H9 (cell line): ENCODE results near the gene LIPC. TPM values are rescaled to one million over a fixed set of nuclear protein-coding genes. Genes with fewer than 3 reads are reported as not detected.

Source experiments
- DNase-seq: peaks from one replicate; pipeline ENCODE4 v3.0.0-alpha.2; 2017
- H2AFZ ChIP-seq: one replicate; pipeline ENCODE4 v1.6.1; 2013; ENCODE audit warnings: mild to moderate bottlenecking, low read length, control low read depth, moderate library complexity
- H2AK5ac ChIP-seq: 2 replicates; pipeline ENCODE4 v1.6.1; 2013; ENCODE audit warnings: low read length, control low read depth, mixed read lengths; ENCODE audit not compliant: insufficient read length
- H2BK120ac ChIP-seq: one replicate; pipeline ENCODE4 v1.6.1; 2013; ENCODE audit warnings: low read depth, mild to moderate bottlenecking, low read length, control low read depth, inconsistent platforms; ENCODE audit not compliant: poor library complexity, severe bottlenecking
- H2BK12ac ChIP-seq: 2 replicates; pipeline ENCODE4 v1.6.1; 2013; ENCODE audit warnings: low read length, control low read depth, mixed read lengths, low read depth; ENCODE audit not compliant: insufficient read length
- H2BK15ac ChIP-seq: 2 replicates; pipeline ENCODE4 v1.6.1; 2013; ENCODE audit warnings: low read depth, low read length, control low read depth
- H2BK20ac ChIP-seq: one replicate; pipeline ENCODE4 v1.6.1; 2013; ENCODE audit warnings: low read depth, mild to moderate bottlenecking, low read length, control low read depth, inconsistent platforms; ENCODE audit not compliant: poor library complexity, severe bottlenecking
- H2BK5ac ChIP-seq: 2 replicates; pipeline ENCODE4 v1.6.1; 2013; ENCODE audit warnings: low read length, control low read depth, mixed read lengths; ENCODE audit not compliant: insufficient read length
- H3K14ac ChIP-seq: 2 replicates; pipeline ENCODE4 v1.6.1; 2013; ENCODE audit warnings: low read length, control low read depth; ENCODE audit not compliant: insufficient read depth
- H3K18ac ChIP-seq: 2 replicates; pipeline ENCODE4 v1.6.1; 2013; ENCODE audit warnings: low read depth, mild to moderate bottlenecking, mixed read lengths, low read length, control low read depth; ENCODE audit not compliant: insufficient read length
- H3K23ac ChIP-seq: 2 replicates; pipeline ENCODE4 v1.6.1; 2013; ENCODE audit warnings: low read length, control low read depth, mixed read lengths, low read depth; ENCODE audit not compliant: insufficient read length
- H3K23me2 ChIP-seq: 2 replicates; pipeline ENCODE4 v1.6.1; 2013; ENCODE audit warnings: low read depth, mild to moderate bottlenecking, mixed read lengths, low read length, control low read depth; ENCODE audit not compliant: insufficient read length, poor library complexity, severe bottlenecking
- H3K27ac ChIP-seq: 2 replicates; pipeline ENCODE4 v1.5.1; 2013; ENCODE audit warnings: low read length, control low read depth, mixed read lengths, low read depth; ENCODE audit not compliant: insufficient read length
- H3K27me3 ChIP-seq: 2 replicates; pipeline ENCODE4 v1.6.1; 2013; ENCODE audit warnings: low read length, control low read depth, inconsistent platforms; ENCODE audit not compliant: insufficient read depth
- H3K4ac ChIP-seq: 2 replicates; pipeline ENCODE4 v1.6.1; 2013; ENCODE audit warnings: low read depth, mild to moderate bottlenecking, control low read depth, inconsistent platforms, low read length, moderate library complexity
- H3K4me1 ChIP-seq: 2 replicates; pipeline ENCODE4 v1.6.1; 2013; ENCODE audit warnings: low read length, control low read depth, inconsistent platforms; ENCODE audit not compliant: insufficient read depth
- H3K4me2 ChIP-seq: 2 replicates; pipeline ENCODE4 v1.6.1; 2013; ENCODE audit warnings: low read length, control low read depth, mixed read lengths; ENCODE audit not compliant: insufficient read length, insufficient read depth
- H3K56ac ChIP-seq: 2 replicates; pipeline ENCODE4 v1.6.1; 2013; ENCODE audit warnings: low read depth, mild to moderate bottlenecking, mixed read lengths, low read length, control low read depth; ENCODE audit not compliant: insufficient read length
- H3K79me1 ChIP-seq: 2 replicates; pipeline ENCODE4 v1.6.1; 2013; ENCODE audit warnings: low read depth, mild to moderate bottlenecking, moderate library complexity, low read length, control low read depth, inconsistent platforms; ENCODE audit not compliant: insufficient read depth, poor library complexity, severe bottlenecking
- H3K79me2 ChIP-seq: 2 replicates; pipeline ENCODE4 v1.6.1; 2013; ENCODE audit warnings: low read length, control low read depth, inconsistent platforms; ENCODE audit not compliant: insufficient read depth
- H3K9ac ChIP-seq: 2 replicates; pipeline ENCODE4 v1.6.1; 2013; ENCODE audit warnings: low read length, control low read depth, mixed read lengths; ENCODE audit not compliant: insufficient read length; ENCODE audit errors: extremely low read depth
- H3K9me3 ChIP-seq: one replicate; pipeline ENCODE4 v1.6.1; 2013; ENCODE audit warnings: low read depth, low read length, inconsistent platforms; ENCODE audit not compliant: control insufficient read depth
- H3T11ph ChIP-seq: one replicate; pipeline ENCODE4 v1.6.1; 2013; ENCODE audit warnings: mild to moderate bottlenecking, low read length, control low read depth, inconsistent platforms
- H4K20me1 ChIP-seq: one replicate; pipeline ENCODE4 v1.6.1; 2013; ENCODE audit not compliant: control insufficient read depth, insufficient read length, insufficient read depth
- H4K5ac ChIP-seq: 2 replicates; pipeline ENCODE4 v1.6.1; 2013; ENCODE audit warnings: low read depth, mild to moderate bottlenecking, mixed read lengths, low read length, control low read depth; ENCODE audit not compliant: insufficient read length
- H4K8ac ChIP-seq: replicated peaks from 2 replicates; pipeline ENCODE4 v1.6.1; 2013; ENCODE audit warnings: low read length, control low read depth, mixed read lengths, low read depth; ENCODE audit not compliant: insufficient read length
- H4K91ac ChIP-seq: 2 replicates; pipeline ENCODE4 v1.6.1; 2013; ENCODE audit warnings: low read depth, mild to moderate bottlenecking, moderate library complexity, mixed read lengths, low read length, control low read depth; ENCODE audit not compliant: insufficient read length
- H3K27ac Mint-ChIP-seq, 3 experiments: 2 replicates in 2 of 3; 3 replicates in 1 of 3; pipeline ENCODE4 v1.8.0; 2020 to 2021; ENCODE audit warnings: mixed read lengths in 3 of 3, mild to moderate bottlenecking in 1 of 3, moderate library complexity in 1 of 3
- H3K27me3 Mint-ChIP-seq: 2 replicates; pipeline ENCODE4 v1.8.0; 2021; ENCODE audit warnings: low read depth, mild to moderate bottlenecking, moderate library complexity, mixed read lengths
- H3K36me3 Mint-ChIP-seq, 3 experiments: 2 replicates in 2 of 3; 3 replicates in 1 of 3; pipeline ENCODE4 v1.8.0; 2020 to 2021; ENCODE audit warnings: low read depth in 3 of 3, mixed read lengths in 3 of 3; ENCODE audit not compliant: insufficient read depth in 1 of 3
- H3K4me1 Mint-ChIP-seq, 2 experiments: 2 replicates each; pipeline ENCODE4 v1.8.0; 2020; ENCODE audit warnings: mixed read lengths in 2 of 2
- H3K4me3 Mint-ChIP-seq, 2 experiments: 2 replicates in 1 of 2; 3 replicates in 1 of 2; pipeline ENCODE4 v1.8.0; 2020 to 2021; ENCODE audit warnings: mild to moderate bottlenecking in 2 of 2, mixed read lengths in 2 of 2, moderate library complexity in 1 of 2
- H3K9me3 Mint-ChIP-seq, 2 experiments: 2 replicates in 1 of 2; 3 replicates in 1 of 2; pipeline ENCODE4 v1.8.0; 2020; ENCODE audit warnings: mild to moderate bottlenecking in 2 of 2, mixed read lengths in 2 of 2, moderate library complexity in 1 of 2
- CTCF ChIP-seq: fragments of 200-600 bp; sonication (generic); conservative IDR thresholded peaks from 3 replicates; pipeline ENCODE4 v1.8.0; 2021; ENCODE audit warnings: antibody characterized with exemption, mild to moderate bottlenecking
- WGBS: extraction: QIAGEN DNeasy Blood & Tissue Kit; methylation state at CpG from one replicate; pipeline ENCODE4 v1.1.7; 2013; ENCODE audit warnings: missing lambda C conversion rate, low lambda C conversion rate, mixed read lengths; ENCODE audit not compliant: insufficient read length; ENCODE audit errors: extremely low coverage; 5-methylcytosine and 5-hydroxymethylcytosine counted together
- total RNA-seq: library from RNA; stranded (reverse); gene quantifications from 2 replicates; pipeline ENCODE4 v1.2.1, GENCODE V29; 2021

The LIPC gene
- total RNA-seq, 1 experiment from 2014 or later: not detected

GRCh38 chr15:58462973-58463663 is 31.3 kb downstream of the LIPC start:
- H4K91ac ChIP-seq: no peak overlapping the region
- H4K5ac ChIP-seq: no peak overlapping the region
- Mint-ChIP-seq H3K4me1 (peaks cover 6 to 17% of the 10 kb centered on the region in 2 experiments; a peak in 3 of 4 replicates), H3K4me3 (no peak overlapping the region), H3K27me3 (peaks cover 2% of the 10 kb centered on the region; the same call in 1 of the 2 replicates), H3K36me3 (no peaks in the 10 kb centered on the region), H3K9me3 (no peaks in the 10 kb centered on the region), H3K27ac (no peak overlapping the region)
- no peak overlapping the region for H2BK120ac ChIP-seq
- no peaks in the 10 kb centered on the region for H3K4me1 ChIP-seq
- H3K23ac ChIP-seq: no peak overlapping the region
- no peak overlapping the region; the same call in 1 of the 2 replicates for H3K14ac ChIP-seq
- H2BK20ac ChIP-seq: no peak overlapping the region
- no peak overlapping the region for H2BK15ac ChIP-seq
- no peaks in the 10 kb centered on the region for H3K79me2 ChIP-seq
- no peak overlapping the region for H2BK12ac ChIP-seq
- H3K27me3 ChIP-seq: no peaks in the 10 kb centered on the region
- H3K4me2 ChIP-seq: no peak overlapping the region
- no peak overlapping the region for H3K9ac ChIP-seq
- H2BK5ac ChIP-seq: no peak overlapping the region
- no peak overlapping the region for H2AK5ac ChIP-seq
- no peak overlapping the region for H4K8ac ChIP-seq
- no peak overlapping the region for H2AFZ ChIP-seq
- no peak overlapping the region for H3T11ph ChIP-seq
- no peak for DNase-seq
- H3K18ac ChIP-seq: no peak overlapping the region
- no peak overlapping the region for H3K56ac ChIP-seq
- H3K4ac ChIP-seq: no peak overlapping the region
- H4K20me1 ChIP-seq: no peaks in the 10 kb centered on the region
- no peaks in the 10 kb centered on the region for H3K79me1 ChIP-seq
- no peak for TF ChIP-seq CTCF
- no peaks in the 10 kb centered on the region for H3K9me3 ChIP-seq
- H3K27ac ChIP-seq: no peak overlapping the region
- no peaks in the 10 kb centered on the region for H3K23me2 ChIP-seq
- WGBS: no CpG with 5 or more reads among the region's 10 CpGs
